Neural crest cell (in vitro differentiated cells): ENCODE data around the gene HOXD13. TPM values are rescaled to one million over a fixed set of nuclear protein-coding genes. Genes with fewer than 3 reads are reported as not detected.

Source experiments
- DNase-seq: peaks from one replicate; pipeline ENCODE4 v3.0.0; 2021; ENCODE audit warnings: low read depth, mixed read lengths, low spot score
- H3K27ac Mint-ChIP-seq: one replicate; pipeline ENCODE4 v1.8.0; 2021; ENCODE audit warnings: mild to moderate bottlenecking, mixed read lengths; ENCODE audit not compliant: unreplicated experiment
- H3K27me3 Mint-ChIP-seq: 2 replicates; pipeline ENCODE4 v1.8.0; 2021; ENCODE audit warnings: low read depth, mild to moderate bottlenecking, mixed read lengths
- H3K36me3 Mint-ChIP-seq: 2 replicates; pipeline ENCODE4 v1.8.0; 2021; ENCODE audit warnings: low read depth, mild to moderate bottlenecking, mixed read lengths
- H3K4me1 Mint-ChIP-seq: 2 replicates; pipeline ENCODE4 v1.8.0; 2021; ENCODE audit warnings: mixed read lengths
- H3K4me3 Mint-ChIP-seq: one replicate; pipeline ENCODE4 v1.8.0; 2021; ENCODE audit warnings: mild to moderate bottlenecking, mixed read lengths
- H3K9me3 Mint-ChIP-seq: 2 replicates; pipeline ENCODE4 v1.8.0; 2021; ENCODE audit warnings: mixed read lengths
- CTCF ChIP-seq: fragments of 200-600 bp; sonication (generic); conservative IDR thresholded peaks from 2 replicates; pipeline ENCODE4 v1.5.0; 2021; ENCODE audit warnings: antibody characterized with exemption, mild to moderate bottlenecking
- total RNA-seq: library from RNA; stranded (reverse); gene quantifications from 2 replicates; pipeline ENCODE4 v1.2.1, GENCODE V29; 2021

Gene HOXD13
- total RNA-seq, 1 donor from 2014 or later = not detected

DNA sequence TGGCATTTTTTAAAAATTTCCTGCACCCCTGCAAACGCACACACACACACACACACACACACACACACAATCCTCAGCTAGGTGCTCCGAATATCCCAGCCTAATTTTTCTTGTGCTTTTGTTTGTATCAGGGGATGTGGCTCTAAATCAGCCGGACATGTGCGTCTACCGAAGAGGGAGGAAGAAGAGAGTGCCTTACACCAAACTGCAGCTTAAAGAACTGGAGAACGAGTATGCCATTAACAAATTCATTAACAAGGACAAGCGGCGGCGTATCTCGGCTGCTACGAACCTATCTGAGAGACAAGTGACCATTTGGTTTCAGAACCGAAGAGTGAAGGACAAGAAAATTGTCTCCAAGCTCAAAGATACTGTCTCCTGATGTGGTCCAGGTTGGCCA is 1.8 kb downstream of the HOXD13 start:
- H3K27ac Mint-ChIP-seq = no peak overlapping the region
- peaks cover 3% of the 10 kb centered on the region for H3K36me3 Mint-ChIP-seq
- H3K27me3 Mint-ChIP-seq = peaks cover 96% of the 10 kb centered on the region
- H3K4me1 Mint-ChIP-seq = peaks cover 25% of the 10 kb centered on the region
- TF ChIP-seq CTCF = no peak
- no peaks in the 10 kb centered on the region for H3K9me3 Mint-ChIP-seq
- no peak for DNase-seq
- no peak overlapping the region for H3K4me3 Mint-ChIP-seq

- TF ChIP-seq CTCF = no peak
- DNase-seq = no peak
- peaks cover 96% of the 10 kb centered on the region for H3K27me3 Mint-ChIP-seq
- no peak overlapping the region for H3K4me3 Mint-ChIP-seq
- H3K36me3 Mint-ChIP-seq = peaks cover 3% of the 10 kb centered on the region
- no peak overlapping the region for H3K27ac Mint-ChIP-seq
- peaks cover 25% of the 10 kb centered on the region for H3K4me1 Mint-ChIP-seq
- H3K9me3 Mint-ChIP-seq = no peaks in the 10 kb centered on the region
Observed at GRCh38 chr2:176095421-176095820, 2.9 kb downstream of the HOXD13 start.

DNA sequence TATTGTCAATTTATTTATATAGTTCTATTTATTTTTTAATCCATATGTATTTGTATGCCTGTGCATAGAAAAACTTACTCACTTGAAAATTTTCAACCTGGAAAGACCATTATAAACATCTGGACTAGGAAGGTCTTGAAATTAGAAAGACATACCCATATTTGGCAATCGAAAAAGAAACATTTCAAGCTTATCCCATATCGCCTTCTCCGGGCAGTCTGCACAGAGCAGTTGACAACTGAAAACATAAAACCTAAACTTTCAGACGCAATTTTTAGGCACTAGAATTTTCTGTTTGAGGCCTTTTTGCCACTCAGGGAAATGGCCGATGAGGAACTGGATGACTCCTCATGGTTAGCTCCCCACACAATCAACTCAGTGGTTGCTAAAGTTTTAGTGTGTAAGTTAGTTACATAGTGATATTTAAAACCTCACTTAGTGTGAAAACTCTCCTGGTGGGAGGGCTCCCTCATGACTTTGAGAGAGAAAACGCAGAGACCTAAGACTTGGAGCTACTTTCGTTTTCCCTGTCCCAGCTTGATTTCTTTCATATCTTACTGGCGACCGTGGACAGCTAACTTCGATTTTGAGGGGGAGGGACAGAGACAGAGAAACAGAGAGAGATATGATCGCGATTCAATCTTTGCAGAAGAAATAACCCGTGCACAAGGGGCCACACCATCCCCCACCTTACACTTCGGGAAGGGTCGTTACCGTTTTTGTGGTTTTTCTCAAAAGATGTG is 3.9 kb downstream of the HOXD13 start:
- no peak for TF ChIP-seq CTCF
- no peaks in the 10 kb centered on the region for H3K9me3 Mint-ChIP-seq
- H3K27me3 Mint-ChIP-seq = peaks cover 96% of the 10 kb centered on the region
- H3K4me3 Mint-ChIP-seq = peak overlapping the region; percentile 31
- H3K4me1 Mint-ChIP-seq = peaks cover 25% of the 10 kb centered on the region
- no peak overlapping the region for H3K27ac Mint-ChIP-seq
- H3K36me3 Mint-ChIP-seq = peaks cover 3% of the 10 kb centered on the region
- DNase-seq = no peak

DNA sequence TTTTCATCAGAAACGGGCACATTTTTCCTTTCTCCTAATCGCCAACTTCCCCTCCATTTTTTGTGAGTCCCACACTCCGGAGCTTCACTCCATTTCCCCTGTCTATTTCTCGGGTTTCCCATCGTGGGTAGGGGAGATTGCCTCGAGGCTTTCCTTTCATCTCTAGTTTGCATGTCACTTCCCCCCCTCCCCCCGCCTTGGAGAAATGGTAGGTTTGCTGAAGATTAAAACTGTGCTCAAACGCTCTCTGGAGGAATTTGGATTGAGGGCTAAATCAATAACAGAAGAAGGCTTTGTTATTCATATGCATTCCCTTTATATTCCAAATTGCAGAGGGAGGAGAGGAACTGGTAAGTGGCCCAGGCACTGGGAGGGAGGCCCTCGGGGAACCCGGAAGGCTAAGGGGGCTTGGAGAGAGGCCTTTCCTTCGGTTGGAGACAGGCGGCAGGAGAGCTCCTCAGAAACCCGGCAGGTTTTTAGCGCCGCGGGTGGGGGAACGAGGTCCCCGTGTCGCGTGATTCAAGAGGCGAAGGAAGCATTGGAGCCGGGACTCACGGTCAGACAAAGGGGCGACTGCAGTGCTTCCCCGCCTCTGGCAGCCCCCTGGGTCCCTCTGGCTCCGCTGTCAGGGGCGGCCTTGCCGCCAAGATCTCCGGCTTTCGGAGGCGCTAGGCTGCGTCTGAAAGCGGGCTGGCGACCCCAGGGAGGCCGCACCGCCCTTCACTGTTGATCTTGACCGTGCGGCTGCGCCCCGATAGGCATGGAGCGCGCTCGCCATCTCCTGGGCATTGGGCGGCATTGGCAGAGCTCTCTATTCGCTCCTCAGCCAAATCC is 4.7 kb downstream of the HOXD13 start:
- H3K4me1 Mint-ChIP-seq = peaks cover 18% of the 10 kb centered on the region
- H3K27me3 Mint-ChIP-seq = peaks cover 96% of the 10 kb centered on the region
- no peak overlapping the region for H3K27ac Mint-ChIP-seq
- no peaks in the 10 kb centered on the region for H3K9me3 Mint-ChIP-seq
- peak; percentile 92 for TF ChIP-seq CTCF
- H3K4me3 Mint-ChIP-seq = peak overlapping the region; percentile 44
- H3K36me3 Mint-ChIP-seq = peaks cover 3% of the 10 kb centered on the region
- DNase-seq = peak; percentile 73

GRCh38 chr2:176097820-176098365 is 5.4 kb downstream of the HOXD13 start:
- H3K4me1 Mint-ChIP-seq = peaks cover 18% of the 10 kb centered on the region
- no peak overlapping the region for H3K27ac Mint-ChIP-seq
- H3K27me3 Mint-ChIP-seq = peaks cover 100% of the 10 kb centered on the region
- H3K9me3 Mint-ChIP-seq = no peaks in the 10 kb centered on the region
- H3K36me3 Mint-ChIP-seq = peaks cover 3% of the 10 kb centered on the region
- DNase-seq = no peak
- peak overlapping the region; percentile 44 for H3K4me3 Mint-ChIP-seq
- peak; percentile 4 for TF ChIP-seq CTCF
